Measurements from ENCODE around the gene RAD51. TPM values are rescaled to one million over a fixed set of nuclear protein-coding genes. Genes with fewer than 3 reads are reported as not detected.

RAD51 gene
- total RNA-seq, 1 donor from 2014 or later = 2.0 TPM

DNA sequence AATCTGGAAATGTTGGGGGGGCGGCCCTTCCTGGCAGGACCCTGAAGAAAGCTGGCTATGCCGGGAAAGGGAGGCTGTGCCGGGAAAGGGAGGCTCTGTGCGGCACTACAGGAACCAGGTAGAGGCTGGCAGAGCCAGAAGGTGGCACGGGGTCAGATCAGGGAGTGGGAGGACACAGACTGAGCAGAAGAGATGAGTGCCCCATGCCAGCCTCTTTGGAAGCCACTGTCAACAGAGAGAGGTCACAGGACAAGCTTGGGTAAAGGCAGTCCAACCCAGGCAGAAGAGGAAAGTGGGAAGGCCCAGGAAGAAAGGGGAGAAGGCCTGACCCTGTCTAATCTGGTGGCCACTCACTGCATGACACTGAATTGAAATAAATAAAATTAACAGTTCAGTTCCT, 76.3 kb downstream of the RAD51 start:
- no peak for ATAC-seq
- intact Hi-C loops (cut with DNase I) = no loop called here
- DNase-seq (ENCODE audit: missing footprints) = no peak

DNA sequence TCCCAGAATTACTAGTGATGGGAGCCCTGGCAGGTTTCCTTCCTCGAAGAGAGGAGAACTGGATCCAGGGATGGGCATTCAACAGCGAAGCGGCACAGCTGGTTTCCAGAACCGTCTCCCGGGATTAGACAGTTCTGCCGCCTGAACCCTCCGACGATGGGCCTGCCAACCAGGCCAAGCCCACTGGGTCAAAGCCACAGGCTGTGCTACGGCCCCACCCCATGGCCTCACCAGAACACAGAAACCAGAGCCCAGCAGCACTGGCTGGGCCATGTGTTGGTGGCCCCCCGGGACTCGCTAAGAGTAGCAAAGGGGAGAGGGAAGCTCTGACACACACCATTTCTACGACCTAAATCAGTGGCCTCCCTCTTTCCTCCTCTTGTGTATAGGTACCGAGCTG, 77.0 kb downstream of the RAD51 start:
- intact Hi-C loops (cut with DNase I) = no loop called here
- ATAC-seq = no peak
- no peak for DNase-seq (ENCODE audit: missing footprints)

- ATAC-seq (no peak), DNase-seq (ENCODE audit: missing footprints) (no peak)
- intact Hi-C loops (cut with DNase I) = no loop called here
Observed at GRCh38 chr15:40773496-40773895, 78.5 kb downstream of the RAD51 start.

- DNase-seq (ENCODE audit: missing footprints) (no peak), ATAC-seq (peak; percentile 16)
- intact Hi-C loops (cut with DNase I) = no loop called here
Observed at GRCh38 chr15:40773902-40774301, 78.9 kb downstream of the RAD51 start.

DNA sequence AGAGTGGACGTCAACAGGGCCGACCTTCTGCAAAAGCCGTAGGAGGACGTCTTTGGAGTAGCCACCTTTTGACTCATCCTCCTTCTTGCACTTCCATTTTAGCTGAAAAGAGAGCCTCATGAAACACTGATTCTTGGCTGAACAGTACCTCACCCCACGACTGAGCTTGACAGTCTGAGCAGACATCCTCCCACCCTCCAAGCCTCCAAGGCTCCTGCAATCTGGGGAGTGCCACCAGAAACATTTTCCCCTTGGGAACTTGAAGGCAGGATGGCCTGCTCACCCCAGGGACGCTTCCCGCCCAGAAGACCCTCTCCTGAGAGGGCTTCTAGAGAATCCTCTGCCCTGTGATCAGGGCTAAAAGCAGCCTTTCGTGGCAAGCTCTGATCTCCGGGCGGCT, 80.0 kb downstream of the RAD51 start:
- intact Hi-C loops (cut with DNase I) = no loop called here
- DNase-seq (ENCODE audit: missing footprints) (no peak), ATAC-seq (no peak)

GRCh38 chr15:40775740-40776536, 81.0 kb downstream of the RAD51 start:
- no peak for DNase-seq (ENCODE audit: missing footprints)
- intact Hi-C loops (cut with DNase I) = no loop called here
- ATAC-seq = no peak

DNA sequence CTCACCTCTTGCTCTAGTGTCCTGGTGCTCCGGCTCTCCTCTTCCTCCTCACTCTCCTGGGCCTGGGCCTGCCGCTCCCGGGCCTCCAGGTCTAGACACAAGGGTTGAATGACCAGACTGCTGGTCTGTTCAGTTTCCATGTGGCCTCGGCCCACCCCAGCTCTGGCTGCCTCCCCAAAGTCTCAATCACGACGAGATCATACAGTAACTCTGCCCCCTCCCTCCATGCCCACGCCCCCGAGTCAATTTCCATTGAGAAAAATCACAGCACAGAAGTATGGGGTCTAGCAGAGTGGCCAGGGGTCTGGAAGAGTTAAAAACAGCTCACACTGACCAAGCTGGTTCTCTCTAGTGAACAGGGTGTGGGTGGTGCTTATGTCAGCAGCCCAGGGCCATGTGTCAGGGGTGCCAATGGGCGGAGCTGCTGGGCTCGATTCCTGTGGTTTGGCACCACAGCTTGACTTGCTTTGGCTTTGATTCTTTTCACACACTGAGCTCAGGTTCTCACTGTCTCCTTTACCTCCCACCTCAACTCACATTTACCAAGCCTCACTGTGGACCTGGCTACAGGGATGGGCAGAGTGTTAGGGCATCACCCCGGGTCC, 81.7 kb downstream of the RAD51 start:
- intact Hi-C loops (cut with DNase I) = no loop called here
- peak; percentile 20 for ATAC-seq
- no peak for DNase-seq (ENCODE audit: missing footprints)

Other genes starting within 250 kb of the RAD51 start
- gene CHST14, start 224.2 kb upstream of the RAD51 start, total RNA-seq = 7.6 TPM
- gene CCDC32, start 130.1 kb upstream of the RAD51 start, total RNA-seq = 15.6 TPM
- 8.3 TPM for gene RPUSD2, start 125.9 kb upstream of the RAD51 start, total RNA-seq
- 0.54 TPM for gene KNL1, start 100.9 kb upstream of the RAD51 start, total RNA-seq
- 19.1 TPM for gene RMDN3, start 60.1 kb downstream of the RAD51 start, total RNA-seq
- gene GCHFR, start 68.9 kb downstream of the RAD51 start, total RNA-seq = 8.1 TPM
- gene C15orf62, start 74.8 kb downstream of the RAD51 start, total RNA-seq = 0.24 TPM
- 27.6 TPM for gene ZFYVE19, start 111.9 kb downstream of the RAD51 start, total RNA-seq
- 19.7 TPM for gene DNAJC17, start 112.3 kb downstream of the RAD51 start, total RNA-seq
- not detected for gene PPP1R14D, start 133.5 kb downstream of the RAD51 start, total RNA-seq
- 2.0 TPM for gene SPINT1, start 148.9 kb downstream of the RAD51 start, total RNA-seq
- gene RHOV, start 179.1 kb downstream of the RAD51 start, total RNA-seq = not detected
- gene VPS18, start 199.3 kb downstream of the RAD51 start, total RNA-seq = 20.6 TPM
- gene DLL4, start 234.2 kb downstream of the RAD51 start, total RNA-seq = 11.1 TPM